ENCODE measurements around the gene SFXN1. TPM values are rescaled to one million over a fixed set of nuclear protein-coding genes. Genes with fewer than 3 reads are reported as not detected.

Gene SFXN1
- total and polyA plus RNA-seq, 2 donors from 2014 or later, result 33.4 to 35.4 TPM

- H3K4me1 ChIP-seq (ENCODE audit: control insufficient read depth in 2 of 3, insufficient read depth in 2 of 3, low read depth in 1 of 3, low read length in 3 of 3), result no peaks in the 10 kb centered on the region
- H3K4me3 ChIP-seq (ENCODE audit: low read length in 3 of 3), result no peak overlapping the region
- H3K27ac ChIP-seq (ENCODE audit: low read depth in 2 of 2, low read length in 2 of 2), result no peak overlapping the region
- no peak for TF ChIP-seq CTCF (IDR thresholded peaks at IDR 0.05; ENCODE audit: borderline replicate concordance, extremely low read depth, insufficient read depth)
- no peak overlapping the region for H3K9ac ChIP-seq (ENCODE audit: low read length in 3 of 3)
- intact Hi-C loops (cut with DNase I), result no loop called here
- FAIRE-seq, result no peak
- no peaks in the 10 kb centered on the region for H3K9me3 ChIP-seq (ENCODE audit: control insufficient read depth in 2 of 3, insufficient read depth in 1 of 3, low read length in 3 of 3)
- H3K36me3 ChIP-seq (ENCODE audit: control insufficient read depth in 2 of 3, insufficient read depth in 3 of 3, low read length in 3 of 3), result peaks cover 0 to 42% (median 16%) of the 10 kb centered on the region in 3 donors
- H3K27me3 ChIP-seq (ENCODE audit: control insufficient read depth, insufficient read depth, low read length), result no peaks in the 10 kb centered on the region
- DNase-seq, result no peak
These were observed 30.5 kb downstream of the SFXN1 start for GRCh38 chr5:175508896-175509295.

DNA sequence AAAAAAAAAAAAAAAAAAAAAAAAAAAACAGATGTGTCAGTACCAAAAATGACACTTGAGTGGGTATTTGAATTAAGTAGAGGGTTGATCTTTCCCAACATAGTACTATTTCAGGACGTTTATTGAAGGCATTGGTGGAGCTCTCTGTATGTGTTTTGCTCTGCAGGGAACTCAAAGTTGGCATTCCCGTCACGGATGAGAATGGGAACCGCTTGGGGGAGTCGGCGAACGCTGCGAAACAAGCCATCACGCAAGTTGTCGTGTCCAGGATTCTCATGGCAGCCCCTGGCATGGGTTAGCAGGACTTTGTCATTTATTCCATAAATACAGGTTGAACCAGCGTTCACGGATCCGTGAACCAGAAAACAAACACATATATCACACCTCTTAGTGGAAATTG, 34.9 kb downstream of the SFXN1 start:
- Histone ChIP-seq H3K4me3 (ENCODE audit: low read length in 3 of 3) (no peak overlapping the region), H3K4me1 (ENCODE audit: control insufficient read depth in 2 of 3, insufficient read depth in 2 of 3, low read depth in 1 of 3, low read length in 3 of 3) (no peaks in the 10 kb centered on the region), H3K9ac (ENCODE audit: low read length in 3 of 3) (no peak overlapping the region), H3K9me3 (ENCODE audit: control insufficient read depth in 2 of 3, insufficient read depth in 1 of 3, low read length in 3 of 3) (no peaks in the 10 kb centered on the region), H3K36me3 (ENCODE audit: control insufficient read depth in 2 of 3, insufficient read depth in 3 of 3, low read length in 3 of 3) (peaks cover 6 to 80% (median 39%) of the 10 kb centered on the region in 3 donors), H3K27ac (ENCODE audit: low read depth in 2 of 2, low read length in 2 of 2) (no peak overlapping the region), H3K27me3 (ENCODE audit: control insufficient read depth, insufficient read depth, low read length) (no peaks in the 10 kb centered on the region)
- DNase-seq (no peak), FAIRE-seq (no peak)
- intact Hi-C loops (cut with DNase I), result no loop called here
- TF ChIP-seq CTCF (IDR thresholded peaks at IDR 0.05; ENCODE audit: borderline replicate concordance, extremely low read depth, insufficient read depth), result no peak

GRCh38 chr5:175513726-175514125, 35.4 kb downstream of the SFXN1 start:
- intact Hi-C loops (cut with DNase I), result no loop called here
- DNase-seq (no peak), FAIRE-seq (no peak)
- Histone ChIP-seq H3K9me3 (ENCODE audit: control insufficient read depth in 2 of 3, insufficient read depth in 1 of 3, low read length in 3 of 3) (no peaks in the 10 kb centered on the region), H3K36me3 (ENCODE audit: control insufficient read depth in 2 of 3, insufficient read depth in 3 of 3, low read length in 3 of 3) (peaks cover 6 to 83% (median 42%) of the 10 kb centered on the region in 3 donors), H3K9ac (ENCODE audit: low read length in 3 of 3) (no peak overlapping the region), H3K4me1 (ENCODE audit: control insufficient read depth in 2 of 3, insufficient read depth in 2 of 3, low read depth in 1 of 3, low read length in 3 of 3) (no peaks in the 10 kb centered on the region), H3K27me3 (ENCODE audit: control insufficient read depth, insufficient read depth, low read length) (no peaks in the 10 kb centered on the region), H3K4me3 (ENCODE audit: low read length in 3 of 3) (no peak overlapping the region), H3K27ac (ENCODE audit: low read depth in 2 of 2, low read length in 2 of 2) (no peak overlapping the region)
- TF ChIP-seq CTCF (IDR thresholded peaks at IDR 0.05; ENCODE audit: borderline replicate concordance, extremely low read depth, insufficient read depth), result no peak
